ENCODE results near the gene GSX1. TPM values are rescaled to one million over a fixed set of nuclear protein-coding genes. Genes with fewer than 3 reads are reported as not detected.
A peak's percentile ranks its signal among the peaks of the same experiment; 100 is the strongest.

GSX1 gene
- total and polyA plus RNA-seq, 4 donors: not detected

DNA sequence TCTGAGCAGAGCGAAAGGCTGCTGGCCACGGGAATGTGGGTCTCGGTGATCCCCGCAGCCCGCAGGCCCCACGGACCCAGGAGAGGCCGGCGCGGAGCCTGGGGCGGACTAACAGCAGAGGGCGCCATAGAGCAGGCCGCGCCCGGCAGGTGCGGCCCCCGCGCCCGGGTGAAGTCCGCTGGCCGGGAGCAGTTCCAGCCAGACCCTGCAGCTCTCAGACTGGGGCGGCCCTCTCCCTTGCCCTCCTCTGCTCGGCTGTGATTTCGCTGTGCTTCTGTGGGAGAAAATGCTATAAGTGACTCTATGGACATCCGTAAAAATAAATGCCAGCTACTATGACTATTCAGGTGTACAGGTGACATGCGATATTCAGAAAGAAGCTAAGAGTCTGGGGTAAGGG, 37.7 kb downstream of the GSX1 start:
- Histone ChIP-seq H3K4me1 (ENCODE audit: control insufficient read depth in 5 of 5, insufficient read depth in 5 of 5, low read length in 5 of 5) (peaks cover 0 to 5% (median 0%) of the 10 kb centered on the region in 5 donors), H3K9me3 (ENCODE audit: control insufficient read depth in 4 of 4, insufficient read depth in 3 of 4, low read length in 3 of 4) (no peaks in the 10 kb centered on the region), H3K27me3 (ENCODE audit: control insufficient read depth in 3 of 3, insufficient read depth in 3 of 3, low read length in 2 of 3) (peaks cover 0 to 71% (median 45%) of the 10 kb centered on the region in 3 donors), H3K9ac (ENCODE audit: insufficient read depth in 1 of 2, low read length in 2 of 2) (no peak overlapping the region), H3K27ac (ENCODE audit: low read depth in 1 of 2, low read length in 1 of 2) (no peak overlapping the region), H3K36me3 (ENCODE audit: control insufficient read depth in 4 of 4, insufficient read depth in 4 of 4, low read length in 4 of 4) (no peaks in the 10 kb centered on the region), H3K4me3 (no peak overlapping the region)
- DNase-seq (peak; percentile 4 to 51 (median 39)), ATAC-seq (ENCODE audit: insufficient read depth, low FRiP score) (peak; percentile 78)
- TF ChIP-seq, protein P1, sequence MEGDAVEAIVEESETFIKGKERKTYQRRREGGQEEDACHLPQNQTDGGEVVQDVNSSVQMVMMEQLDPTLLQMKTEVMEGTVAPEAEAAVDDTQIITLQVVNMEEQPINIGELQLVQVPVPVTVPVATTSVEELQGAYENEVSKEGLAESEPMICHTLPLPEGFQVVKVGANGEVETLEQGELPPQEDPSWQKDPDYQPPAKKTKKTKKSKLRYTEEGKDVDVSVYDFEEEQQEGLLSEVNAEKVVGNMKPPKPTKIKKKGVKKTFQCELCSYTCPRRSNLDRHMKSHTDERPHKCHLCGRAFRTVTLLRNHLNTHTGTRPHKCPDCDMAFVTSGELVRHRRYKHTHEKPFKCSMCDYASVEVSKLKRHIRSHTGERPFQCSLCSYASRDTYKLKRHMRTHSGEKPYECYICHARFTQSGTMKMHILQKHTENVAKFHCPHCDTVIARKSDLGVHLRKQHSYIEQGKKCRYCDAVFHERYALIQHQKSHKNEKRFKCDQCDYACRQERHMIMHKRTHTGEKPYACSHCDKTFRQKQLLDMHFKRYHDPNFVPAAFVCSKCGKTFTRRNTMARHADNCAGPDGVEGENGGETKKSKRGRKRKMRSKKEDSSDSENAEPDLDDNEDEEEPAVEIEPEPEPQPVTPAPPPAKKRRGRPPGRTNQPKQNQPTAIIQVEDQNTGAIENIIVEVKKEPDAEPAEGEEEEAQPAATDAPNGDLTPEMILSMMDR (IDR thresholded peaks at IDR 0.05; ENCODE audit: control extremely low read depth, extremely low read depth): peak; percentile 43
- WGBS, 2 donors: 1 to 3% methylated on average over 22 to 25 of the region's 25 CpGs

DNA sequence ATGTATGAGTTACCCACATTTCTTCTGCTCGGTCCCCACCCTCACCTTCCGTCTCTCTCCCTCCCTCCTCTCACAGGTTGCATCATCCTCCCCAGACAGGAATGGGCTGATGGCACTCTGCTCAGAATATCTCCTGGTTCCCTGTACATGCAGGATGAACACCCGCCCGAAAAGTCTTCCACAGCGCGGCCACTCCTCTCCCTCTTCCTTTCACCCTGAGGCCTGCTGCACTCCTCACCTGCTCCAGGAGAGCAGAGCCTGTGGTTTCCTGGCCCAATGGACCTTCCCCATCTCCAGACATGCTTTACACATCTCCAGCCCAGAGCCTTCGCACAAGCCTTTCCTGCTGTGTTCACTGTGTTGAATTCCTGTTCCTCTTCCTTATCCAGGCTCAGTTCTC, 40.9 kb downstream of the GSX1 start:
- 80 to 82% methylated on average over 7 of the region's 7 CpGs for WGBS, 2 donors
- no peak for DNase-seq

DNA sequence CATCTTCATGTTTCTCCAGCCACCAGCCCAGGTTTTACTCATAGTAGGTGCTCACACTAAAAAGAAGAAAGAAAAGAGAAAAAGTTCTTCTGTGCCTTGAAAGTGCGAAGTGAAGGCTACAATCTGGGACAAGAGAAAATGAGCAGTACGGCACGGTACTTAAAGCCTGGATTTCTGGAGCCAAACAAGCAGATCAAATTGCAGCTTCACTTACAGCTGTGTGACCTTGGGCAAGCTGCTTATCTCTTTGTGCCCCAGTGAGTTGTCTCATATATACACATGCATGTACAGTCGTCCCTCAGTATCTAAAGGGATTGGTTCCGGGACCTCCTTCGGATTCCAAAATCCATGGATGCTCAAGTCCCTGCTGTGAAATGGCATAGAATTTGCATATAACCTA, 41.8 kb downstream of the GSX1 start:
- ATAC-seq (ENCODE audit: insufficient read depth, low FRiP score) (no peak), DNase-seq (no peak)
- Histone ChIP-seq H3K27me3 (ENCODE audit: control insufficient read depth in 3 of 3, insufficient read depth in 3 of 3, low read length in 2 of 3) (peaks cover 0 to 55% (median 38%) of the 10 kb centered on the region in 3 donors), H3K4me3 (no peak overlapping the region), H3K27ac (ENCODE audit: low read depth in 1 of 2, low read length in 1 of 2) (no peak overlapping the region), H3K9ac (ENCODE audit: insufficient read depth in 1 of 2, low read length in 2 of 2) (no peak overlapping the region), H3K36me3 (ENCODE audit: control insufficient read depth in 4 of 4, insufficient read depth in 4 of 4, low read length in 4 of 4) (no peaks in the 10 kb centered on the region), H3K9me3 (ENCODE audit: control insufficient read depth in 4 of 4, insufficient read depth in 3 of 4, low read length in 3 of 4) (no peaks in the 10 kb centered on the region), H3K4me1 (ENCODE audit: control insufficient read depth in 5 of 5, insufficient read depth in 5 of 5, low read length in 5 of 5) (peaks cover 0 to 3% (median 0%) of the 10 kb centered on the region in 5 donors)
- TF ChIP-seq, protein P1 (IDR thresholded peaks at IDR 0.05; ENCODE audit: control extremely low read depth, extremely low read depth): no peak
- WGBS, 2 donors: 61 to 78% methylated on average over 6 of the region's 6 CpGs

More for the DNA sequence above, 40.9 kb downstream of the GSX1 start:
- Histone ChIP-seq H3K9ac (ENCODE audit: insufficient read depth in 1 of 2, low read length in 2 of 2) (no peak overlapping the region), H3K4me1 (ENCODE audit: control insufficient read depth in 5 of 5, insufficient read depth in 5 of 5, low read length in 5 of 5) (peaks cover 0 to 3% (median 0%) of the 10 kb centered on the region in 5 donors), H3K36me3 (ENCODE audit: control insufficient read depth in 4 of 4, insufficient read depth in 4 of 4, low read length in 4 of 4) (no peaks in the 10 kb centered on the region), H3K27me3 (ENCODE audit: control insufficient read depth in 3 of 3, insufficient read depth in 3 of 3, low read length in 2 of 3) (peaks cover 0 to 64% (median 45%) of the 10 kb centered on the region in 3 donors), H3K4me3 (no peak overlapping the region), H3K27ac (ENCODE audit: low read depth in 1 of 2, low read length in 1 of 2) (no peak overlapping the region), H3K9me3 (ENCODE audit: control insufficient read depth in 4 of 4, insufficient read depth in 3 of 4, low read length in 3 of 4) (no peaks in the 10 kb centered on the region)
- no peak for ATAC-seq (ENCODE audit: insufficient read depth, low FRiP score)
- TF ChIP-seq, protein P1 (IDR thresholded peaks at IDR 0.05; ENCODE audit: control extremely low read depth, extremely low read depth): no peak

DNA sequence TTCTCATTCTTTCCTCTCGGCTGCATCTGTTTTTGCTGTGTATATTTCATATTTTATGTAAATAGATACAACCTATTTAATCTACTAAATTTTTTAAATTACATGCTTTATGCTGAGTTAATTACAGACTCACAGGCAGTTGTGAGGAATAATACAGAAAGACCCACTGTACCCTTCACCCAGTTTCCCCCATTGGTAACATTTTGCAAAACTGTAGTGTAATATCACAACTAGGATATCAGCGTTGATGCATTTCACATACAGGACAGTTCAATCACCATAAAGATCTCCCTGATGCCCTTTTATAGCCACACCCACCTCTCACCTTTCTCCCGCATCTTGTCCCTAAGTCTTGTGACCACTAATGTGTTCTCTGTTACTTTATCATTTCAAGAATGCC, 43.5 kb downstream of the GSX1 start:
- Histone ChIP-seq H3K4me3 (no peak overlapping the region), H3K9ac (ENCODE audit: insufficient read depth in 1 of 2, low read length in 2 of 2) (no peak overlapping the region), H3K27ac (ENCODE audit: low read depth in 1 of 2, low read length in 1 of 2) (no peak overlapping the region), H3K27me3 (ENCODE audit: control insufficient read depth in 3 of 3, insufficient read depth in 3 of 3, low read length in 2 of 3) (peaks cover 0 to 42% (median 24%) of the 10 kb centered on the region in 3 donors), H3K4me1 (ENCODE audit: control insufficient read depth in 5 of 5, insufficient read depth in 5 of 5, low read length in 5 of 5) (no peaks in the 10 kb centered on the region), H3K36me3 (ENCODE audit: control insufficient read depth in 4 of 4, insufficient read depth in 4 of 4, low read length in 4 of 4) (no peaks in the 10 kb centered on the region), H3K9me3 (ENCODE audit: control insufficient read depth in 4 of 4, insufficient read depth in 3 of 4, low read length in 3 of 4) (no peaks in the 10 kb centered on the region)
- WGBS, 2 donors: 84 to 90% methylated on average over 3 of the region's 3 CpGs
- TF ChIP-seq, protein P1 (IDR thresholded peaks at IDR 0.05; ENCODE audit: control extremely low read depth, extremely low read depth): no peak
- no peak for DNase-seq
- no peak for ATAC-seq (ENCODE audit: insufficient read depth, low FRiP score)
